HCT116 (cell line): ENCODE data around the gene AMDHD2. TPM values are rescaled to one million over a fixed set of nuclear protein-coding genes. Genes with fewer than 3 reads are reported as not detected.

ENCODE experiments used
- ATAC-seq: fragments of 200-7000 bp; cut with Tn5 transposase; 2 replicates; pipeline ENCODE4 v1.9.1; 2020; ENCODE audit warnings: mild to moderate bottlenecking, moderate library complexity
- BruUV-seq: library from RNA; stranded (reverse); fragments of 400-500 nt; replicated peaks from 2 replicates; lab custom pipeline; 2021; lab: Mats Ljungman, UMichigan
- CTCF ChIA-PET: fragments of 300-600 bp; sonication (Branson Sonifier 250); formaldehyde crosslinking; loops from one replicate; lab custom pipeline; 2021; ENCODE audit warnings: antibody characterized with exemption; lab: Charles Lee
- POLR2A ChIA-PET: fragments of 300-600, 350-600 bp; sonication (Branson Sonifier 250); formaldehyde crosslinking; loops from one replicate; lab custom pipeline; 2021; ENCODE audit warnings: antibody characterized with exemption; lab: Charles Lee
- RAD21 ChIA-PET, 2 experiments: fragments of 300-600 bp; sonication (Branson Sonifier 250); formaldehyde crosslinking; loops; one replicate each; lab custom pipeline; 2023; ENCODE audit warnings: low total read pairs in 2 of 2; ENCODE audit not compliant: uncharacterized antibody in 2 of 2, unreplicated experiment in 2 of 2, low non-redundant PET in 1 of 2; lab: Charles Lee
- DNase-seq: peaks from one replicate; pipeline ENCODE4 v3.0.0-alpha.2; 2010; ENCODE audit warnings: low read depth, low spot score
- H2AFZ ChIP-seq: fragments of 200-600 bp; shearing (Covaris generic), sonication (generic); 2 replicates; pipeline ENCODE4 v1.6.1; 2017; ENCODE audit warnings: low read depth, mixed run types, mixed read lengths, antibody characterized with exemption, low read length; ENCODE audit not compliant: poor library complexity, severe bottlenecking
- H3K27ac ChIP-seq: 2 replicates; pipeline ENCODE4 v1.5.1; 2012; ENCODE audit warnings: low read depth, low read length
- H3K27me3 ChIP-seq: fragments of 200-600 bp; sonication (generic); 2 replicates; pipeline ENCODE4 v1.6.1; 2016; ENCODE audit warnings: mixed run types, low read length, mixed read lengths; ENCODE audit not compliant: insufficient read depth
- H3K36me3 ChIP-seq, 2 experiments: fragments of 200-500 bp in 1 of 2; fragments of 200-600 bp in 1 of 2; sonication (Bioruptor generic) in 1 of 2; sonication (generic) in 1 of 2; 2 replicates each; pipeline versions ENCODE4 v1.5.1 to v1.6.1; 2014 to 2016; ENCODE audit warnings: low read length in 2 of 2, inconsistent platforms in 1 of 2, mixed read lengths in 1 of 2, mixed run types in 1 of 2; ENCODE audit not compliant: insufficient read depth in 2 of 2, control insufficient read depth in 1 of 2
- H3K4me1 ChIP-seq, 2 experiments: fragments of 200-600 bp in 1 of 2; sonication (generic) in 1 of 2; 2 replicates each; pipeline versions ENCODE4 v1.5.1 to v1.6.1; 2012 to 2017; ENCODE audit warnings: low read length in 2 of 2, inconsistent platforms in 1 of 2, mild to moderate bottlenecking in 1 of 2, mixed read lengths in 1 of 2, mixed run types in 1 of 2, moderate library complexity in 1 of 2; ENCODE audit not compliant: insufficient read depth in 2 of 2, control insufficient read depth in 1 of 2
- H3K4me2 ChIP-seq: fragments of 200-600 bp; sonication (generic); 2 replicates; pipeline ENCODE4 v1.6.1; 2017; ENCODE audit warnings: mixed run types, low read length, mixed read lengths
- H3K4me3 ChIP-seq, 2 experiments: fragments of 200-600 bp in 1 of 2; sonication (generic) in 1 of 2; replicated peaks in 1 of 2; 2 replicates each; pipeline ENCODE4 v1.5.1; 2011 to 2016; ENCODE audit warnings: low read length in 2 of 2, control low read depth in 1 of 2, low read depth in 1 of 2, mild to moderate bottlenecking in 1 of 2, mixed read lengths in 1 of 2, mixed run types in 1 of 2
- H3K79me2 ChIP-seq: fragments of 200-600 bp; sonication (generic); 2 replicates; pipeline ENCODE4 v1.6.1; 2017; ENCODE audit warnings: mild to moderate bottlenecking, mixed run types, low read length, moderate library complexity, mixed read lengths; ENCODE audit not compliant: insufficient read depth
- H3K9ac ChIP-seq: fragments of 200-600 bp; sonication (generic); 2 replicates; pipeline ENCODE4 v1.6.1; 2016; ENCODE audit warnings: low read length, mixed read lengths
- H3K9me2 ChIP-seq: fragments of 200-600 bp; sonication (generic), shearing (Covaris generic); 2 replicates; pipeline ENCODE4 v1.6.1; 2017; ENCODE audit warnings: mixed run types, mild to moderate bottlenecking, moderate library complexity; ENCODE audit not compliant: insufficient read depth
- H3K9me3 ChIP-seq, 2 experiments: fragments of 200-500 bp in 1 of 2; fragments of 200-600 bp in 1 of 2; sonication (Bioruptor generic) in 1 of 2; sonication (generic) in 1 of 2; 2 replicates each; pipeline ENCODE4 v1.6.1; 2014 to 2017; ENCODE audit warnings: low read length in 2 of 2, mixed read lengths in 2 of 2, inconsistent platforms in 1 of 2, low read depth in 1 of 2, mild to moderate bottlenecking in 1 of 2, mixed run types in 1 of 2, moderate library complexity in 1 of 2; ENCODE audit not compliant: control insufficient read depth in 1 of 2, insufficient read depth in 1 of 2
- H4K20me1 ChIP-seq: fragments of 200-600 bp; sonication (generic), shearing (Covaris generic); 2 replicates; pipeline ENCODE4 v1.6.1; 2017; ENCODE audit warnings: mixed run types, mild to moderate bottlenecking, moderate library complexity; ENCODE audit not compliant: insufficient read depth
- CTCF ChIP-seq, 3 experiments: fragments of 200-600 bp in 1 of 3; sonication (generic) in 1 of 3; IDR thresholded peaks in 2 of 3; conservative IDR thresholded peaks in 1 of 3; 2 replicates each; pipeline ENCODE4 v1.5.1; 2012 to 2017; ENCODE audit warnings: low read depth in 2 of 3, low read length in 2 of 3, antibody characterized with exemption in 1 of 3, borderline replicate concordance in 1 of 3, control low read depth in 1 of 3, mild to moderate bottlenecking in 1 of 3, mixed read lengths in 1 of 3, mixed run types in 1 of 3, moderate library complexity in 1 of 3; ENCODE audit not compliant: insufficient read depth in 1 of 3
- TCF7L2 ChIP-seq: IDR thresholded peaks from 2 replicates; pipeline ENCODE4 v1.7.0; 2011; ENCODE audit warnings: borderline replicate concordance, inconsistent platforms; ENCODE audit not compliant: insufficient read depth, insufficient read length; ENCODE audit errors: extremely low read depth
- intact Hi-C: fragments of 100-400 bp; cut with micrococcal nuclease; formaldehyde crosslinking; loops from 2 replicates; pipeline ENCODE4 v1.10.0; 2022
- total RNA-seq: library from RNA; stranded (reverse); gene quantifications from one replicate; pipeline ENCODE4 v1.2.1, GENCODE V29; 2021; ENCODE audit not compliant: unreplicated experiment
- TF ChIP-seq, protein P1 (sequence below): IDR thresholded peaks from 2 replicates; pipeline ENCODE4 v1.6.1; 2011; ENCODE audit warnings: mild to moderate bottlenecking, low read length, moderate library complexity; ENCODE audit not compliant: insufficient replicate concordance; ENCODE audit errors: extremely low read depth

AMDHD2 gene
- total RNA-seq, 1 experiment from 2014 or later, result 42.9 TPM

DNA sequence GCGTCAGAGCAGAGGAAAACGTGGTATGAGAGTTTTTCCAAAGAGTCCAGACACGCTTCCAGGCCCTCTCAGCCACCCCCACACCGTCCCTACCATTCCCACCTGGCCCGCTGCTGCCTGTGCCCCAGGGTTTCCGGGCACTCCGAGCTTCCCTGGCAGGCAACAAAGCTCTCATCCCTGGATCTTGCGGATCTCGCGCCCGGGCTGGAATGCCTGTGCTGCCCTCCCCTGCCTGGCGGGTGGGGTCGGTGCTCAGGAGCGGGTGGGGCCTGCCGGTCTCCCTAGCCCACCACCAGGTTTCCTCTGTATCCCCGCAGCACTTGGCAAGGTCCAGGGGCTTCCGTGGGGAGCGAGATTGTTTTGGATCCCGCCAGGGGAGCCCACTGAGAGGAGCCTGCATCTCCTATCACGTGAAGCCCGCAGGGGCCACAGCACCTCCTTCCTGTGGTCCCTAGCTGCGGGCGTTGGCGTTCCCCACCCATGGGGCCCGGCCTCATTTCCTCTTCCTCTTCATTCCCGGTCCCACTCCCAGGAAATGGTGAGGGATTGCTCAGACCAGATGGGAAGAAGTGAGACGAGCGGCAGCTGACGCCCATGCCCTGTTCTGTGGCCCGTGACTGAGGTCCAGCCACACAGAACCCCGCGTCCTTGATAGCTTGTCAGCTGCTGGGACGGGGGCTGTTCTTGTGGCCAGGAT, 34.2 kb upstream of the AMDHD2 start:
- no peaks in the 10 kb centered on the region for H3K9me3 ChIP-seq
- RAD21 ChIA-PET, result no interaction called here
- H3K27me3 ChIP-seq, result no peaks in the 10 kb centered on the region
- H3K27ac ChIP-seq, result no peak overlapping the region
- no peak overlapping the region for H2AFZ ChIP-seq
- H3K79me2 ChIP-seq, result peaks cover 17% of the 10 kb centered on the region; the same call in 1 of the 2 replicates
- no TSS peak for BruUV-seq
- no peaks in the 10 kb centered on the region; a peak in 1 of 4 replicates for H3K36me3 ChIP-seq
- intact Hi-C loops, result no loop called here
- H3K9ac ChIP-seq, result no peak overlapping the region
- POLR2A ChIA-PET, result no interaction called here
- DNase-seq (no peak), ATAC-seq (no peak)
- no peak overlapping the region for H3K4me2 ChIP-seq
- no peak for TF ChIP-seq CTCF (IDR thresholded peaks at IDR 0.05 in 2 of 3, conservative IDR thresholded peaks at IDR 0.05 in 1 of 3; ENCODE audit: borderline replicate concordance in 1 of 3, insufficient read depth in 1 of 3, low read depth in 2 of 3, low read length in 2 of 3)
- no peaks in the 10 kb centered on the region for H4K20me1 ChIP-seq
- H3K9me2 ChIP-seq, result no peaks in the 10 kb centered on the region
- CTCF ChIA-PET, result no interaction called here
- no peak overlapping the region for H3K4me3 ChIP-seq
- no peaks in the 10 kb centered on the region for H3K4me1 ChIP-seq

GRCh38 chr16:2486645-2487516, 33.3 kb upstream of the AMDHD2 start:
- no peak overlapping the region for H2AFZ ChIP-seq
- H3K9me2 ChIP-seq, result no peaks in the 10 kb centered on the region
- no peaks in the 10 kb centered on the region for H3K9me3 ChIP-seq
- H3K4me2 ChIP-seq, result no peak overlapping the region
- intact Hi-C loops, result no loop called here
- no peak overlapping the region for H3K9ac ChIP-seq
- RAD21 ChIA-PET, result no interaction called here
- no peaks in the 10 kb centered on the region for H3K4me1 ChIP-seq
- ATAC-seq, result no peak
- no peaks in the 10 kb centered on the region for H4K20me1 ChIP-seq
- DNase-seq, result no peak
- TF ChIP-seq, protein P1, sequence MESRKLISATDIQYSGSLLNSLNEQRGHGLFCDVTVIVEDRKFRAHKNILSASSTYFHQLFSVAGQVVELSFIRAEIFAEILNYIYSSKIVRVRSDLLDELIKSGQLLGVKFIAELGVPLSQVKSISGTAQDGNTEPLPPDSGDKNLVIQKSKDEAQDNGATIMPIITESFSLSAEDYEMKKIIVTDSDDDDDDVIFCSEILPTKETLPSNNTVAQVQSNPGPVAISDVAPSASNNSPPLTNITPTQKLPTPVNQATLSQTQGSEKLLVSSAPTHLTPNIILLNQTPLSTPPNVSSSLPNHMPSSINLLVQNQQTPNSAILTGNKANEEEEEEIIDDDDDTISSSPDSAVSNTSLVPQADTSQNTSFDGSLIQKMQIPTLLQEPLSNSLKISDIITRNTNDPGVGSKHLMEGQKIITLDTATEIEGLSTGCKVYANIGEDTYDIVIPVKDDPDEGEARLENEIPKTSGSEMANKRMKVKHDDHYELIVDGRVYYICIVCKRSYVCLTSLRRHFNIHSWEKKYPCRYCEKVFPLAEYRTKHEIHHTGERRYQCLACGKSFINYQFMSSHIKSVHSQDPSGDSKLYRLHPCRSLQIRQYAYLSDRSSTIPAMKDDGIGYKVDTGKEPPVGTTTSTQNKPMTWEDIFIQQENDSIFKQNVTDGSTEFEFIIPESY, result no peak
- no peak for TF ChIP-seq TCF7L2
- no peaks in the 10 kb centered on the region; a peak in 1 of 4 replicates for H3K36me3 ChIP-seq
- H3K27ac ChIP-seq, result no peak overlapping the region
- CTCF ChIA-PET, result no interaction called here
- POLR2A ChIA-PET, result no interaction called here
- BruUV-seq, result no TSS peak
- H3K79me2 ChIP-seq, result peaks cover 14% of the 10 kb centered on the region; the same call in 1 of the 2 replicates
- H3K4me3 ChIP-seq, result no peak overlapping the region
- no peaks in the 10 kb centered on the region for H3K27me3 ChIP-seq
